Small intestine (tissue), 16 donors: ENCODE measurements around the gene ENG. TPM values are rescaled to one million over a fixed set of nuclear protein-coding genes. Genes with fewer than 3 reads are reported as not detected.

ENCODE experiments used
- DNase-seq, 2 donors: peaks; one replicate each; pipeline versions ENCODE4 v3.0.0 to v3.0.0-alpha.2; 2013
- FAIRE-seq: peaks from 2 replicates; lab custom pipeline; 2012; peaks lifted over from hg19 to GRCh38; lab: Jason Lieb, UNC
- H3K27ac ChIP-seq, 3 donors: one replicate each; pipeline ENCODE4 v1.5.1; 2013; ENCODE audit warnings: low read length in 2 of 3, mild to moderate bottlenecking in 2 of 3, control low read depth in 1 of 3, inconsistent platforms in 1 of 3, low read depth in 1 of 3, moderate library complexity in 1 of 3
- H3K27me3 ChIP-seq, 3 donors: one replicate each; pipeline ENCODE4 v1.6.1; 2013; ENCODE audit warnings: low read length in 3 of 3, inconsistent platforms in 1 of 3; ENCODE audit not compliant: control insufficient read depth in 3 of 3, insufficient read depth in 3 of 3
- H3K36me3 ChIP-seq, 3 donors: one replicate each; pipeline ENCODE4 v1.6.1; 2013; ENCODE audit warnings: low read length in 3 of 3, inconsistent platforms in 1 of 3, low read depth in 1 of 3, mild to moderate bottlenecking in 1 of 3, moderate library complexity in 1 of 3; ENCODE audit not compliant: control insufficient read depth in 3 of 3, insufficient read depth in 2 of 3
- H3K4me1 ChIP-seq, 3 donors: one replicate each; pipeline ENCODE4 v1.6.1; 2013; ENCODE audit warnings: low read length in 2 of 3, inconsistent platforms in 1 of 3, low read depth in 1 of 3, mild to moderate bottlenecking in 1 of 3, moderate library complexity in 1 of 3; ENCODE audit not compliant: control insufficient read depth in 3 of 3, insufficient read depth in 2 of 3
- H3K4me3 ChIP-seq, 3 donors: one replicate each; pipeline ENCODE4 v1.5.1; 2013; ENCODE audit warnings: low read length in 3 of 3, control low read depth in 1 of 3, inconsistent platforms in 1 of 3, low read depth in 1 of 3, mild to moderate bottlenecking in 1 of 3, moderate library complexity in 1 of 3
- H3K9me3 ChIP-seq, 2 donors: one replicate each; pipeline ENCODE4 v1.6.1; 2013; ENCODE audit warnings: low read depth in 1 of 2, low read length in 1 of 2; ENCODE audit not compliant: control insufficient read depth in 2 of 2, insufficient read depth in 1 of 2
- WGBS, 3 donors: extraction: QIAGEN DNeasy Blood & Tissue Kit; methylation state at CpG; one replicate each; pipeline ENCODE4 v1.1.7; 2013; 5-methylcytosine and 5-hydroxymethylcytosine counted together
- long read RNA-seq, 10 donors: transcript quantifications; one replicate each; lab custom pipeline, GENCODE V29; 2026
- polyA plus RNA-seq, 4 donors: library from polyadenylated mRNA; stranded (reverse) in 3 of 4; unstranded in 1 of 4; fragments of 200-250 nt in 3 of 4; fragments of 120-200 nt in 1 of 4; gene quantifications; one replicate each; pipeline versions ENCODE4 v1.2.1 to v1.2.3, GENCODE V29; 2013
- donor health status: healthy with polysubstance abuse.
- donor health status: control.
- donor health status: control.
- donor health status: Bipolar disorder and iron deficiency.
- donor health status: healthy.

Gene ENG
- 10 to 100 TPM in 2 of 4 donors, 1 to 10 TPM in 2; 3.1 to 84.0 (median 11.8) TPM for polyA plus RNA-seq
- long read RNA-seq, donor 1, partial matches to known transcripts = 10 of 11 reads
- long read RNA-seq, donor 1, other reads (novel, unspliced or antisense) = 0 of 11 reads
- long read RNA-seq, donor 2, partial matches to known transcripts = 0 of 2 reads
- long read RNA-seq, donor 2, other reads (novel, unspliced or antisense) = 0 of 2 reads
- long read RNA-seq, donor 3, partial matches to known transcripts = 0 of 1 reads
- long read RNA-seq, donor 3, other reads (novel, unspliced or antisense) = 0 of 1 reads
- long read RNA-seq, donor 4 = 0 reads
- long read RNA-seq, donor 5 = 0 reads
- long read RNA-seq, donor 6, partial matches to known transcripts = 0 of 6 reads
- long read RNA-seq, donor 6, other reads (novel, unspliced or antisense) = 0 of 6 reads
- long read RNA-seq, donor 7 = 0 reads
- long read RNA-seq, donor 8 = 0 reads
- long read RNA-seq, donor 9 = 0 reads
- long read RNA-seq, donor 10, transcript ENG-202 (15 exons, 3,048 nt) = major isoform, 7 of 7 reads
- long read RNA-seq, donor 10, partial matches to known transcripts = 0 of 7 reads
- long read RNA-seq, donor 10, other reads (novel, unspliced or antisense) = 0 of 7 reads

DNA sequence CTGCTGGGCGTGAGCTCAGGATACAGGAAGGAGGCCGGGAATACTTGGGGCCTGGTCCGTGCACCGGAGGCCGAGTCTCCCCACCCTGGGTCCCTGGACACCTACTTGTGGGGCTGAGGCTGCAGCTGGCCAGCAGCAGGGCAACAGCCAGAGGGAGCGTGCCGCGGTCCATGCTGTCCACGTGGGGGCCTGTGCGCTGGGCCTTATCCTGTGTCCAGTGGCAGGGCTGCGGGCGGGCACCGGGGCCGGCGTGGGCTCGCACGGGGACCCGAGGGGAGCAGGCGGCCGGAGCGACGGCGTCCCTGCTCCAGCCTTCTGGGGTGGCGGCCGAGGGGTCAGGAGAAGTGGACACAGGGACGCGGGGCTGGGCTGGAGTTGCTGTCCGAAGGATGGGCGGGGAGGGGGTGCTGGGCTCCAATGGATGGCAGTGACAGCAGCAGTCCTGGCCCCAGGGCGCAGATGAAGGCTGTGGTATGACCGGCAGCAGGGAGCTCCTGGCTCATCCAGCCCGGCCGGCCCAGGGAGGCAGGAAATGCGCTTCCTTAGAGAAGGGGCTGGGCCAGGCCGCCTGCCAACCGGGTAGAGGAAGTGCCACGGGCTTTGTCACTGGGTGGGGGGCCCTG, at the start of gene ENG:
TSS of gene ENG (minus strand) at position 475 of the 623 bp plus-strand sequence. CDS start at position 172, 303 bp downstream.
- FAIRE-seq = no peak
- 23 to 66% (median 50%) methylated on average over 33 to 37 of the region's 37 CpGs for WGBS, 3 donors

GRCh38 chr9:127903557-127904475, 49.4 kb upstream of the ENG start:
- peak overlapping the region; percentile 17 to 92 (median 69) for H3K27ac ChIP-seq
- peaks cover 0 to 15% (median 7%) of the 10 kb centered on the region in 3 donors for H3K36me3 ChIP-seq
- 38 to 65% (median 55%) methylated on average over 17 of the region's 17 CpGs for WGBS, 3 donors
- H3K4me1 ChIP-seq = peaks cover 0 to 25% (median 6%) of the 10 kb centered on the region in 3 donors
- no peaks in the 10 kb centered on the region for H3K9me3 ChIP-seq
- H3K4me3 ChIP-seq = peak overlapping the region in 1 of 3 donors; percentile 8
- peaks cover 0 to 10% (median 0%) of the 10 kb centered on the region in 3 donors for H3K27me3 ChIP-seq
- DNase-seq (peak; percentile 52 to 62), FAIRE-seq (no peak)

More for the DNA sequence above, at the start of gene ENG:
- Histone ChIP-seq H3K27me3 (peaks cover 0 to 2% (median 0%) of the 10 kb centered on the region in 3 donors), H3K9me3 (peaks cover 0 to 7% of the 10 kb centered on the region in 2 donors), H3K4me1 (peaks cover 0 to 9% (median 0%) of the 10 kb centered on the region in 3 donors), H3K36me3 (no peaks in the 10 kb centered on the region), H3K4me3 (peak within 1 kb of the TSS; percentile 37 to 46 (median 41)), H3K27ac (peak within 1 kb of the TSS; percentile 24 to 89 (median 47))
- peak in 1 of 2 donors; percentile 24 for DNase-seq

- FAIRE-seq (no peak), DNase-seq (peak; percentile 70 to 80)
- Histone ChIP-seq H3K36me3 (peaks cover 0 to 20% (median 4%) of the 10 kb centered on the region in 3 donors), H3K4me3 (peak within 1 kb of the TSS; percentile 71 to 89 (median 86)), H3K4me1 (peaks cover 2 to 33% (median 4%) of the 10 kb centered on the region in 3 donors), H3K9me3 (peaks cover 0 to 15% of the 10 kb centered on the region in 2 donors), H3K27me3 (peaks cover 0 to 14% (median 0%) of the 10 kb centered on the region in 3 donors), H3K27ac (peak within 1 kb of the TSS; percentile 12 to 89 (median 45))
- 0 to 2% (median 1%) methylated on average over 23 to 88 of the region's 89 CpGs for WGBS, 3 donors
These were observed 44.9 kb upstream of the ENG start, which contains the start of gene ST6GALNAC6 for GRCh38 chr9:127899128-127899943. TSS of gene ST6GALNAC6 (minus strand) at chr9:127899603. CDS start at chr9:127897981, 1,622 bp downstream.

DNA sequence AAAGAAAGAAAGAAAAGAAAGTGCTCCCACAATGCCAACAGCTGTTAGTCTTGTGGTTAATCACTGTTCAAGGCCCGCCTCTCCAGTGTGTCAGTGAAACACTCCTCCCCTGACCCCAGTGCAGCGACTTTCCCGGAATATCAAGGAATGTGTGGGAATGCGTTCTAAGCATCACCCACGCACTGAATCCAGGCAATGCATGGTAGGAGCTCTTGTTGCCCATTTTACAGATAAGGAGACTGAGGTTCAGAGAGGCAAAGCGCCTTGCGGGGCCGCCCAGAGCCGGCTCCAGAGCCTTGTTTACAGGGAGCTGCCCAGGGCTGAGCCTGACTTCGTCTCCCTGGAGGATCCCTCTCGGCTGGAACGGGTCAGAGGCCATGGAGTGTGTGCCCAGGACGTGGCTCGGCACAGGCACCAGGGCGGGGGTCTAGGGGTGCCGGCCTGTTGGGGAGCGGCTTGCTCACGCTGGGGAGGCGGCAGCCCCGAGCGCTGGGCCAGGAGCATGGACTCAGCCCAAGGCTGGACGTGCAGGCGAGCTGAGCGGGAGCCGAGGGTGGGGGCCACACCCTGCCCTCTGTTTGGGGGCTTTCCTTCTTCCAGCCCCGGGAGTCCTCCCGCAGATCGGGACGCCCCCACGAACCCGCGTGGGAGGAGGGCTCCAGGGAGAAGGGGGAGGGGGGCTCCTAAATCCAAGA, 44.1 kb upstream of the ENG start:
- peak overlapping the region; percentile 71 to 89 (median 86) for H3K4me3 ChIP-seq
- H3K9me3 ChIP-seq = peaks cover 0 to 22% of the 10 kb centered on the region in 2 donors
- DNase-seq (peak in 1 of 2 donors; percentile 42), FAIRE-seq (no peak)
- 8 to 12% (median 11%) methylated on average over 27 to 32 of the region's 32 CpGs for WGBS, 3 donors
- H3K4me1 ChIP-seq = peaks cover 0 to 25% (median 4%) of the 10 kb centered on the region in 3 donors
- peaks cover 0 to 14% (median 0%) of the 10 kb centered on the region in 3 donors for H3K27me3 ChIP-seq
- H3K36me3 ChIP-seq = peaks cover 0 to 28% (median 10%) of the 10 kb centered on the region in 3 donors
- peak overlapping the region; percentile 12 to 89 (median 45) for H3K27ac ChIP-seq

GRCh38 chr9:127897193-127897692, 42.8 kb upstream of the ENG start:
- no peak overlapping the region for H3K4me3 ChIP-seq
- FAIRE-seq = no peak
- WGBS, 3 donors = 10 to 18% (median 14%) methylated on average over 17 to 19 of the region's 19 CpGs
- peaks cover 0 to 21% (median 4%) of the 10 kb centered on the region in 3 donors for H3K4me1 ChIP-seq
- peak; percentile 25 to 62 for DNase-seq
- peaks cover 0 to 31% (median 13%) of the 10 kb centered on the region in 3 donors for H3K36me3 ChIP-seq
- H3K27me3 ChIP-seq = peaks cover 0 to 14% (median 0%) of the 10 kb centered on the region in 3 donors
- peak overlapping the region in 2 of 3 donors; percentile 52 to 80 for H3K27ac ChIP-seq
- peaks cover 0 to 36% of the 10 kb centered on the region in 2 donors for H3K9me3 ChIP-seq

DNA sequence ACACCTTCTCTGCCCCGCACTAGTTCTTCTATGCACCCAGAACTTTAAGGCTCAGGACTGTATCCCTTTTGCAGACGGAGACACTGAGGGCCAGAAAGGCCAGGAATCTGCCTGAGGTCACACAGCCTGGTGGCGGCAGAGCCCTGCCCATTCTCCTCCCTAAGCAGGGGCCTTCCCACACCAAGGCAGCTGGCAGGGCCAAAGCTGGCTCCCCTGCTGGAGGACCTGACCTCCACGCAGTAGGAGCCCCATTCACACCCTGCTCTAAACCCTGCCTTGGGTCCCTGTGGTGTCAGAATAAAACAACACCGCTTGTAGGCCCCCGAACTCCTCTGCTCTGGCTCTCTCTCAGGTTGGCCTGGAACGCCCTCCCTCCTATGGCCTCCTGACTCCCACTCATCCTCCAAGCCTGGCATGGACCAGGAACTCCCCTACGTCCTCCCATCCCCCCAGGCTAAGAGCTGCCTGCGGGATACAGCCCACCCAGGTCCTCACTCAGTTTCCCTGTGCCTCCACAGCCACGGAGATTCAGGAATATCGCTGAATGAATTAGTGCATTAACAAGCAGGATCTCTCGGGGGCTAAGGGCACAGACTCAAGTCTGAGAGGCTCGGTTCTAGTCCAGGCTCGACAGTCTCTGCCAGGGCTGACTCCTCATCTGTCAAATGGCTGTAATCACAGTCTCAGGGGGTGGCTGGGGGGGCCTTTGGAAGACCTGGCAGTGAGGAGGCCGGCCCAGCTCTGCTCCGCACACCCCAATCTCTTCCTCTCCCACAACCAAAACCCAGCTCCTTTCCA, 42.1 kb upstream of the ENG start:
- DNase-seq (no peak), FAIRE-seq (no peak)
- H3K9me3 ChIP-seq = peaks cover 0 to 42% of the 10 kb centered on the region in 2 donors
- H3K4me1 ChIP-seq = peaks cover 0 to 21% (median 4%) of the 10 kb centered on the region in 3 donors
- peaks cover 0 to 31% (median 13%) of the 10 kb centered on the region in 3 donors for H3K36me3 ChIP-seq
- H3K27ac ChIP-seq = peak overlapping the region in 1 of 3 donors; percentile 57
- no peak overlapping the region for H3K4me3 ChIP-seq
- WGBS, 3 donors = 71 to 80% (median 77%) methylated on average over 16 of the region's 16 CpGs
- H3K27me3 ChIP-seq = peaks cover 0 to 14% (median 0%) of the 10 kb centered on the region in 3 donors
